Measurements from ENCODE around the gene IL17RE. TPM values are rescaled to one million over a fixed set of nuclear protein-coding genes. Genes with fewer than 3 reads are reported as not detected.

IL17RE gene
- total and polyA plus RNA-seq, 4 donors: 7.0 to 26.1 (median 17.1) TPM

- Histone ChIP-seq H3K27ac (ENCODE audit: low read depth in 1 of 2, low read length in 1 of 2) (no peak overlapping the region), H3K9me3 (ENCODE audit: control insufficient read depth in 4 of 4, insufficient read depth in 3 of 4, low read length in 3 of 4) (no peaks in the 10 kb centered on the region), H3K36me3 (ENCODE audit: control insufficient read depth in 4 of 4, insufficient read depth in 4 of 4, low read length in 4 of 4) (no peaks in the 10 kb centered on the region), H3K4me3 (no peak overlapping the region), H3K9ac (ENCODE audit: insufficient read depth in 1 of 2, low read length in 2 of 2) (no peak overlapping the region), H3K27me3 (ENCODE audit: control insufficient read depth in 3 of 3, insufficient read depth in 3 of 3, low read length in 2 of 3) (no peaks in the 10 kb centered on the region), H3K4me1 (ENCODE audit: control insufficient read depth in 5 of 5, insufficient read depth in 5 of 5, low read length in 5 of 5) (no peaks in the 10 kb centered on the region)
- DNase-seq (no peak), ATAC-seq (ENCODE audit: insufficient read depth, low FRiP score) (no peak)
- 88 to 94% methylated on average over 11 of the region's 11 CpGs for WGBS, 2 donors
- TF ChIP-seq CTCF (IDR thresholded peaks at IDR 0.05; ENCODE audit: control extremely low read depth, extremely low read depth): no peak
Observed at GRCh38 chr3:9884555-9885165, 18.0 kb upstream of the IL17RE start.

DNA sequence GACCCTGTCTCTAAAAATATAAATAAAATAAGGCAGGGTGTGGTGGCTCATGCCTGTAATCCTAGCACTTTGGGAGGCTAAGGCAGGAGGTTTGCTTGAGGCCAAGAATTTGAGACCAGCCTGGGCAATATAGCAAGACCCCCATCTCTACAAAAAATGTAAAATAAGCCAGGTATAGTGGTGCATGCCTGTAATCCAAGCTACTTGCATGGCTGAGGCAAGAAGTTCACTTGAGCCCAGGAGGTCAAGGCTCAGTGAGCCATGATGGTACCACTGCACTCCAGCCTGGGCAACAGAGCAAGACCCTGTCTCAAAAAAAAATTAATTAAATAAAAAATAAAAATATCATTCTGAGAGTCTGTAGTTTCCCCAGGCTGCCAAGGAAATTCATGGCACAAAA is 16.3 kb upstream of the IL17RE start:
- TF ChIP-seq CTCF (IDR thresholded peaks at IDR 0.05; ENCODE audit: control extremely low read depth, extremely low read depth): no peak
- no peak for ATAC-seq (ENCODE audit: insufficient read depth, low FRiP score)
- H3K4me1 ChIP-seq (ENCODE audit: control insufficient read depth in 5 of 5, insufficient read depth in 5 of 5, low read length in 5 of 5): peaks cover 0 to 3% (median 0%) of the 10 kb centered on the region in 5 donors
- no peaks in the 10 kb centered on the region for H3K36me3 ChIP-seq (ENCODE audit: control insufficient read depth in 4 of 4, insufficient read depth in 4 of 4, low read length in 4 of 4)
- no peaks in the 10 kb centered on the region for H3K9me3 ChIP-seq (ENCODE audit: control insufficient read depth in 4 of 4, insufficient read depth in 3 of 4, low read length in 3 of 4)
- no peak overlapping the region for H3K27ac ChIP-seq (ENCODE audit: low read depth in 1 of 2, low read length in 1 of 2)
- no peaks in the 10 kb centered on the region for H3K27me3 ChIP-seq (ENCODE audit: control insufficient read depth in 3 of 3, insufficient read depth in 3 of 3, low read length in 2 of 3)
- DNase-seq: no peak
- H3K9ac ChIP-seq (ENCODE audit: insufficient read depth in 1 of 2, low read length in 2 of 2): no peak overlapping the region
- H3K4me3 ChIP-seq: no peak overlapping the region

GRCh38 chr3:9887480-9887879 is 15.2 kb upstream of the IL17RE start:
- H3K9ac ChIP-seq (ENCODE audit: insufficient read depth in 1 of 2, low read length in 2 of 2): no peak overlapping the region

More at GRCh38 chr3:9887480-9887879, 15.2 kb upstream of the IL17RE start:
- WGBS, 2 donors: 82 to 88% methylated on average over 5 of the region's 5 CpGs
- Histone ChIP-seq H3K27ac (ENCODE audit: low read depth in 1 of 2, low read length in 1 of 2) (no peak overlapping the region), H3K4me3 (no peak overlapping the region), H3K36me3 (ENCODE audit: control insufficient read depth in 4 of 4, insufficient read depth in 4 of 4, low read length in 4 of 4) (peaks cover 0 to 2% (median 0%) of the 10 kb centered on the region in 4 donors), H3K4me1 (ENCODE audit: control insufficient read depth in 5 of 5, insufficient read depth in 5 of 5, low read length in 5 of 5) (peaks cover 0 to 6% (median 3%) of the 10 kb centered on the region in 5 donors), H3K9me3 (ENCODE audit: control insufficient read depth in 4 of 4, insufficient read depth in 3 of 4, low read length in 3 of 4) (no peaks in the 10 kb centered on the region), H3K27me3 (ENCODE audit: control insufficient read depth in 3 of 3, insufficient read depth in 3 of 3, low read length in 2 of 3) (no peaks in the 10 kb centered on the region)
- DNase-seq (no peak), ATAC-seq (ENCODE audit: insufficient read depth, low FRiP score) (no peak)
- no peak for TF ChIP-seq CTCF (IDR thresholded peaks at IDR 0.05; ENCODE audit: control extremely low read depth, extremely low read depth)
